Left renal cortex interstitium (tissue), 4 donors: ENCODE data around the gene SV2B. TPM values are rescaled to one million over a fixed set of nuclear protein-coding genes. Genes with fewer than 3 reads are reported as not detected.
"Not testable (repeated sequence)": the region's sequence is repeated elsewhere in the genome, so short reads cannot be mapped to it uniquely, and the experiment has no call there.

ENCODE experiments used
- DNase-seq, 4 donors: peaks; one replicate each; pipeline ENCODE4 v3.0.0-alpha.2; 2013; ENCODE audit warnings: low read depth in 4 of 4, low spot score in 2 of 4, missing footprints in 1 of 4
- polyA plus RNA-seq, 4 donors: library from polyadenylated mRNA; unstranded; fragments of 120-200 nt; gene quantifications; one replicate each; pipeline ENCODE4 v1.2.1, GENCODE V29; 2013; ENCODE audit not compliant: insufficient read length in 4 of 4

SV2B gene
- polyA plus RNA-seq, 4 donors = 0.69 to 0.99 (median 0.78) TPM

DNA sequence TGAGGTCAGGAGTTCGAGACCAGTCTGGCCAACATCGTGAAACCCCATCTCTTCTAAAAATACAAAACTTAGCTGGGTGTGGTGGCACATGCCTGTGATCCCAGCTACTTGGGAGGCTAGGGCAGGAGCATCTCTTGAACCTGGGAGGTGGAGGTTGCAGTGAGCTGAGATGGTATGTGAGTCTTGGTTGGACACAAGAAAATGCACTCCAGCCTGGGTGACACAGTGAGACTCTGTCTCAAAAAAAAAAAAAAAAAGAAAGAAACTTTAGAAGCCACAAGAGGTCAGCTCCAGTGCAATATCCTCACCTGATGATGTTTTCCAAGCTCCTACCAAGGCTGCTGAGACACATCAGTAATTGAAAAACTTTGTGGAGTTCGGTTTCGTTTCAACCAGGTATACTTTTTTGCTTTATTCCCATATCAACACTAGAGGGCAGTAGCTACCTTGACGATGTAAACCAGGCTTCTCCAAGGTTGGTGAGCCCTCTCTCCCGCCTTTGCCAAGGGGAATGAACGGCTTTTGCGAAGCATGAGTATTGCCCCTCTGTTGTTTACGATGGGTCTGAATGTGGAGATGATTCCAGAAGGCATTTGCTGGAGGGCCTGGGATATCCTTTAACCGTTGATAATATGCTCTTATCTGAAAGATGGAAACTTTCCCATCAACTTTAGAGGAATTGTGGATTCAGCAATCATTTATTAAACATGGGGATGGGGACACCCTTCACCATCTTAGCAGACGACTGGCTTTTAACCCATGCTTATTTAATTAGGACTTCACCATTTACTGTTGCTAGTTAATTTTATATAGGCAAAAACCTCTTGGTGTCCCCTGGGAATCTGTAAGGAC lies 202.8 kb downstream of the SV2B start:
- peak; percentile 28 to 70 (median 37) for DNase-seq

GRCh38 chr15:91304210-91304609 lies 204.2 kb downstream of the SV2B start:
- DNase-seq = no peak

GRCh38 chr15:91304786-91305185 lies 204.7 kb downstream of the SV2B start:
- no peak for DNase-seq

DNA sequence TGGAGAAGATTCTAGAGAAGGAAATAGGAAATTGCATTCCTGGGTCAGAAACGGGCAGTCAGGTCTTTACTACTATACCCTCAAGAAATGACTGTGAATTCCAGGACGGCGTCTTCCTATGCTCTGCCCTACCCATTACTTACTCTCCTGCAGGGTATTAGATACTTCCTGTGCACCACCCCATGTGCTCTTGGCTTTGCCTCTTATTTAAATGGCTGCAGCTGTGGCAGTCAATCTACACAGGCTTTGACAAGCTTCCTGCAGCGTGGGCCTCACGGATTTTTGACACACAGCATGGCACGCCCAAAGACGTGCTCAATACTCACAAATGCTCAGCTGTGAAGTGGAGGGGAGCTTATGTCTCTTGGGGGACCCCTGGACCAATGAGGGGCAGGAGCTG lies 206.1 kb downstream of the SV2B start:
- DNase-seq = no peak

DNA sequence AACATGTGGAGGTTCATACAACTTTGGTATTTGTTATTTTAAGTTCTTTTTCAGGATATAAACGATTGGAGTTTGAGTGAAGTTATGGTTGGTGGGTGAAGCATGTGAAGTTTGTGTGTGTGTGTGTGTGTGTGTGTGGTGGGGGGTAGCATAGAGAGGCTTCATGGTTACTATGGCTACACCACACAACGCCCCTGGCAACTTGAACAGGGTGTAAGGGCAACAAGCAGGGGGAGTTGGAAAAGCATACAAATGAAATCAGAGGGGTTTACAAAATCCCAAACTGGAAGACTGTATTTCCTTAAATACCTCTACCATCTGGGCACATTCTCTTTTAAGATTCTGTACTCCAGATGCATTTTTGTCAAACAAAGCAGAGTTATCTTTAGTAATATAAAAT lies 207.5 kb downstream of the SV2B start:
- DNase-seq = no peak

GRCh38 chr15:91308199-91308598 lies 208.1 kb downstream of the SV2B start:
- DNase-seq = no peak

DNA sequence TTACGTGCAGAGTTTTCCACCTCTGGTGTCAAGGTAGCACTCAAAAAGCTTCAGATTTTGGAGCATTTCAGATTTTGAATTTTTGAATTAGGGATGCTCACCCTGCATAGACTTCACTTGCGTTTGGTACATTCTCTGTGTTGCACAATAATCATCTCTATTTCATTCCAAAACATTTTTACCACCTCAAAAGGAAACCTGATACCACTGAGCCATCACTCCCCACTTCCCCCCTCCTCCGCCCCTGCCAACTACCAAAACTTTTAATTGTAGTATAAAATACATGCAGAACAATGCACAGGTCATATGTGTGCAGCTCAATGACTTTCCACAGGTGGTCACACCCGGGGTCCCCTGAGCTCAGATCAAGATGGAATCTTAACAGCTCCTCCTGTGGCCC lies 208.8 kb downstream of the SV2B start:
- DNase-seq = no peak

- no peak for DNase-seq
Observed at GRCh38 chr15:91311986-91312385, 211.9 kb downstream of the SV2B start.

GRCh38 chr15:91316126-91316525 lies 216.1 kb downstream of the SV2B start:
- DNase-seq = no peak

- no peak for DNase-seq
Observed at GRCh38 chr15:91318516-91318915, 218.5 kb downstream of the SV2B start.

DNA sequence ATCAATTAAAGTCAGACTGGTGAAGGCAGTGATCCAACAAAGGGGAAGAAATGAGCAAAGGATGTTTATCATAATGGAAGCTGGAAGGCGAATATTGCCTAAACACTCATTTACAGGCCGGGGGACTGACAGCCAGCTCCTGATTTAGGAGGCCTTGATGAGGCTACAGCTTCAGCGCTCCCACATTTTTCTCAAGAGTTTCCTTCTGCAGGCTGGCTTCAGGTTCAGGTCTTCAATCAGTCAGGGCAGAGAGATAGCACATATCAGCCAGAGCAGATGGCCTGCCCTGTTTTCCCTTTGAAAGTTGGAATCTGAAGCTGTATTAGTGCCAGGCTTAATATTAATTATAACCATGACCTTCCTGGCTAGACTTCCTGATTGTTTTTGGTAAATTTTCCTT lies 218.9 kb downstream of the SV2B start:
- no peak for DNase-seq

GRCh38 chr15:91319371-91320059 lies 219.5 kb downstream of the SV2B start:
- no peak for DNase-seq

- no peak for DNase-seq
Observed at GRCh38 chr15:91320101-91320500, 220.0 kb downstream of the SV2B start.

DNA sequence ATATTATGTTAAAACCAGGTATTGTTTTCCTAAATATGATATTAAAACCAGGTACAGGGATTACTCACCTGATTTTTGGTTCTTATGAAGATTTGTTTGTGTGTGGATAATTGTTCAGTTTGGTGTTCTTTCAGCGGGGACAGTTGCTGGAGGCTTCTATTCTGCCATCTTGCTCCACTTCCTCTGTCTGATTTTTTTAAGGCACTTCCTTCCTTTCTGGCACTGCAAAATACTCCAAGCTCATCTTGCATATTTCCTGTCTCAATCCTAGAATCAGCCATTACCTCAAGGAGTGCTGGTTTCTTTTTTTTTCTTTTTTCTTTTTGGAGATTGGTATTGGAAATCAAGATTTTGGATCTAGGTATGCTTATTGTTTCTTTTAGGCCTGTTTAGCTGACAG lies 229.9 kb downstream of the SV2B start:
- no peak for DNase-seq

DNA sequence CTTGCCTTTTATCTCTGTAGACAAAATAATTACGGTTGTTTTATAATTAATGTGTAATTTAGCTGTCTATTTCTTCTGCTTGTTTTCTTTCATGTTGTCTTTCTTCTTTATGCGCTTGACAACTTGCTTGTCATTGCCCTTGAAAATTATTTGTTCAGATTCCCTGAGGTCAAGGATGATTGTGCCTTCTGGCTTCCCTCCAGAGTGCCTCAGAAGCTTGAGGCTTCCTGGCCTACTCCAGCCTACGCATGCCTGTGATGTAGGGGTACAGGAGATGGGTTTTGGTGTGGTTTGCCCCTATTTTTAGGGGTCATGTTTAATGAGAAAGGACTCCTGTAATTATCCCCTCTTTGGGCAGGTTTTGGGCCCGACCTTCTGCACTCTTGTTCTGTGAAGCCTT lies 231.5 kb downstream of the SV2B start:
- DNase-seq = no peak

DNA sequence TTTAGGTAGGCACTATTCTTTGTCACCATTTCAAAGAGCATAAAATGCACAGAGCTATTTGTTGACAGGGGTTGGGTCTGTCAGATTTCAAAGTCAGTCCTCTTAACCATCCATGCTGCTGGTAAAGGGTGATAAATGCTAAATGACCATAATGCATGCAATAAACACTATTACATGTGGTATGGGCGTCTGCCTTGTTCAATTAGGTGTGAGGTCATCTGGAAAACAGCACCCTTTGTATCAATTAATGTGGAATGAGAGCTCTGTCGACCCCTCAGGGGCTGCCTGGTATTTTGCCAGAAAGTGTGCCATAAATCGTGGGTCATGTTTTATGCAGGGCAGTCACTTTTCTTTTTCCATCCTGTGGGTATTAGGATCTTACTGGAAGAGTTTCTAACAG lies 235.6 kb downstream of the SV2B start:
- no peak for DNase-seq

- no peak for DNase-seq
Observed at GRCh38 chr15:91336687-91337086, 236.6 kb downstream of the SV2B start.

DNA sequence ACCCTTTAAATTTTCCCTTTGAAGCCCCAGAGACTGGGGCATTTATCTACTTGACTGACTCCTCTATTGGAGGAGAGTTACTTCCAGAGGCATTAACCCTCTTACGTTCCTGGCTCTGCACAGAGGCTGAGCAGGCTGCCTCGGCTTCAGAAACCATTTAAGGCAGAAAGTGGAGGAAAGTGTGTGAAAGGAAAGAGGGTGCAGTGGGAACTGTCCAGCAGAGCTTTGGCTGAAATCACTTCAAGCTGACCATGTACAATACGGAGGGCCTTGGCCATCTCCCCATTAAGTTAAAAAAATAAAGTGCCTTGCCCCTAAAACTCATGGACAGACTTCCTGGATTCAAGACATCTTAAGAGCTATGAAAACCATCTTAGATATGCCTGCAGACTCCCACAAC lies 238.7 kb downstream of the SV2B start:
- DNase-seq = peak; percentile 37 to 50 (median 42)

- no peak for DNase-seq
Observed at GRCh38 chr15:91342097-91342496, 242.0 kb downstream of the SV2B start.

DNA sequence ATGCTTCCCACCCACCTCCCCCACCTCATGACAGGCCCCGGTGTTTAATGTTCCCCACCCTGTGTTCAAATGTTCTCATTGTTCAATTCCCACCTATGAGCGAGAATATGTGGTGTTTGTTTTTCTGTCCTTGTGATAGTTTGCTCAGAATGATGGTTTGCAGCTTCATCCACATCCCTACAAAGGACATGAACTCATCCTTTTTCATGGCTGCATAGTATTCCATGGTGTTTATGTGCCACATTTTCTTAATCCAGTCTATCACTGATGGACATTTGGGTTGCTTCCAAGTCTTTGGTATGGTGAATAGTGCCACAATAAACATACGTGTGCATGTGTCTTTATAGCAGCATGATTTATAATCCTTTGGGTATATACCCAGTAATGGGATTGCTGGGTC lies 244.9 kb downstream of the SV2B start:
- DNase-seq = not testable (repeated sequence)

- DNase-seq = no peak
Observed at GRCh38 chr15:91345736-91346135, 245.7 kb downstream of the SV2B start.

DNA sequence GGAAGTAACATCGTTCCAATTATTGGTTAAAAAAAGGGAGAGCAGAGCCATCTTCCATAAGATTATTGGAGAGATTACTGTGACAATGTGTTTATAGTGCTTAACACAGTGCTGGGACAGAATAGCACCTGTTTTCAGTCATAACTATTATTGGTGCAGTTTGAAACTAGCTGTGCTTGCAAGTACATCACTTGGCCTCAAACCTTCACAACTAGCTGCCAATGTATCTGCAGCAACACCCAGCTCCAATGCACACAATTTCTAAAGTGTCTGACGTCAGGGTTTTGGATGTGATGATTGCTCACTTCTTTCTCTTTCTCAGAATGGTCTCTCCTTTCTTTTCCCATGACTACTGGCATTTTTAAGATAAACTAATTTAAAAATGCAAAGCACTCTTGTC lies 246.2 kb downstream of the SV2B start:
- no peak for DNase-seq
